SKM-1 (cell line): ENCODE data around the gene AFDN.

ENCODE experiments used
- DNase-seq: peaks from one replicate; lab custom pipeline; 2025; ENCODE audit not compliant: unreplicated experiment; lab: John Stamatoyannopoulos, UW

AFDN gene

DNA sequence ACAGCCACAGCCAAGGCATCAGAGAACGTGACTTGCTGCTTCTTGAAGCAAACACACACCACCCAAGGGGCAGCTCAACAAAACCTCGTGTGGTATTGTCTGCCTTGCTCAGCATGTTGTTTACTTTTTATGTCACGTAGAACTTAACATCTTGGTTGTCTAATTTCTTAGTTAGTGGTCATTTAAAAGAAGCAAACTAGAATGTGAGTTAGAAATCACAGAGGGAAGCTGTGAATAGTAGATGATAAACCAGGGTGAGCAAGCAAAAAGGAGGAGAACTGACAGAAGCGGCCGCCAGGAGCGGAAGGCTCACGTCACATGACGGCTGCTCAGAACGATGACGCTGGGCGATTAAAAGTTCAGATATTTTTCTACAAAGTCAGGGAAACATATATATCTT, 119.3 kb downstream of the AFDN start:
- DNase-seq, result no peak

DNA sequence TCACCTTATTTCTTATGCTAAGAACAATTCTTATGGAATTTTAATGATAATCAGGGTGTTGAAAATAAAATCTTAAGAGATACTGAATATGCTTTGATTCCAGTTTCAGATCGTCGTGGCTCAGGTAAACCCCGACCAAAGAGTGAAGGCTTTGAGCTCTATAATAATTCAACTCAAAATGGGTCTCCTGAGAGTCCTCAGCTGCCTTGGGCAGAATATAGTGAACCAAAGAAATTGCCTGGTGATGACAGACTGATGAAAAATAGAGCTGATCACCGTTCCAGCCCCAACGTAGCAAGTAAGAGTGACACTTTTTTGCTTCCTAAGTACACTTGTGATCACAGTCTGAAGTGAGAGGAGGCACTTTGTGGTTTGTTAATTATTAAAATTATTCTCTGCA, 119.9 kb downstream of the AFDN start:
- no peak for DNase-seq

DNA sequence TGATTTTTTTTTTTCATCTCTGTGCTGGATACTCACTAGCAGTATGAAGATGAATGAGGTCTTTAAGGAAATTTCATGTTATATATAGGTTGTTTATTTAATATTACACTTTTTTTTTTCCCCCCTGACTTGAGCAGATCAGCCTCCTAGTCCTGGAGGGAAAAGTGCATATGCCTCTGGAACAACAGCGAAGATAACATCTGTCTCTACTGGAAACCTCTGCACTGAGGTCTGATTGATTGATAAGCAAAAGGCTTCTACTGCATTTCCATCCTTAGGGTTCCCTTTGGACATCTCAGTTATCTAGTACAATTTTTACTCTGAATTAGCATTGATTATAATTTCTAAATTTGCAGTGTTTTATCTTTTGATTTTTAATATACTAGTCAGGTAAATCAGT, 121.0 kb downstream of the AFDN start:
- no peak for DNase-seq

DNA sequence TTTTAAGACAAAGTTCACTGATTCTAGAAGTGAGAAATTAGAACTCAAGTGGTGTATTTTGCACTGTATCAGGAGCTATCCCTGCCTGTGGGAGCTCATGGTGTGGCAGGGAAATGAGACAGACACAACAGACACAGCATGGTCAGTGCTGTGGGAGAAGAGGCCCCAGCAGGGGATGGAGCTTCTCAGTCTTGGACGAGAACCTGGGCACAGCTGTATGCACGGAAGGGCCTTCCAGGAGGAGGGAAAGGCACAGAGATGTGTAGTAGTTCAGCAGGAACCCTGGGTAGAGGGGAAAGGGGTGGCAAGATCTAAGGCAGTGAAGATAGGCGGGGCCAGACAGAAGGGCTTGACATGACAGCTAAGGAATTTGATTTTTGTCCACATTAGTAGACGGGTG, 122.0 kb downstream of the AFDN start:
- no peak for DNase-seq

DNA sequence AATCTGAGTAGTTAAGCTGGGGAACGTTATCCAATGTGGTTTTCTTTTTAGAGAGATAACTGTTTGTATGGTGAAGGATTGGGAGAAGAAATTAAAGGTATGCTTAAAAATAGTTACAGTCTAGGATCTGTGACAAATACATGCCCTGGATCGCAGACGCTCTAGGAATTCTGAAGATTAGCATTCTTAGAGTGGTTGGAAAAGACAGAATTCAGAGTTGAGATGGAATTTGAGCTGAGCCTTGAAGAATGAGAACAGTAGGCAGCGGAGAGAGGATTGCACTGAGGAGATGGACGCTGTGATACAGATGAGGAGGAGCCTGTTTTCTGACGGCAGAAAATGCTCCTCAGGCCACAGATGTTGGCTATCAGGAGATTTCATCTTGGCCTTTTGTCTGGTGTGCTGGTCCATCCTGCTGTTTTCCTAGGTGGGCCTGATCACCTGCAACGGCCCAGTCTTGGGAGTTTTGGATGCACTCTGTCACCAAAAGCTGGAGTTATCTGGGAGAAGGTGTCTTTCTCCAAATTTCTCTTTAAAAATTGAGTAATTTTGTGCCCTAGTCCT, 122.5 kb downstream of the AFDN start:
- DNase-seq, result no peak

DNA sequence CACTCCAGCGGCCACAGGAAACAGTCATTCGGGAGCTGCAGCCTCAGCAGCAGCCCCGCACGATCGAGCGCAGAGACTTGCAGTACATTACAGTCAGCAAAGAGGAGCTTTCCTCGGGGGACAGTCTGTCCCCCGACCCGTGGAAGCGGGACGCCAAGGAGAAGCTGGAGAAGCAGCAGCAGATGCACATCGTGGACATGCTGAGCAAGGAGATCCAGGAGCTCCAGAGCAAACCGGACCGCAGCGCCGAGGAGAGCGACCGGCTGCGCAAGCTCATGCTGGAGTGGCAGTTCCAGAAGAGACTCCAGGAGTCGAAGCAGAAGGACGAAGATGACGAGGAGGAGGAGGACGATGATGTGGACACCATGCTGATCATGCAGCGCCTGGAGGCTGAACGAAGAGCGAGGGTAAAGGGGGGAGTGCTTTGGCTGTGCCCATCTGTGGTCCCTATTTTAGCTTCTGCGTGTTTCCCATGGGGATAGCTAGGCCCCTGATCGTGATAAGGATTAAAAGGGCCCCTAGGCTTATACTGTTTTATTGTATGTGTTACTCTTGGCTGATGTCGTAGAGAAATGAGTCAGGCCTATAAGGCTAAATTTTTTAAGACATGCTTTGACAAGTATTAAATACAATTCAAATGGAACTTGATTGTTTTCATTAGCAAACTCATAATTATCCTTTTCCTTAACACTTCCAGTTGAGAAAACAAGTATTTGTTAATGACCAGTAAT, 125.2 kb downstream of the AFDN start:
- no peak for DNase-seq

DNA sequence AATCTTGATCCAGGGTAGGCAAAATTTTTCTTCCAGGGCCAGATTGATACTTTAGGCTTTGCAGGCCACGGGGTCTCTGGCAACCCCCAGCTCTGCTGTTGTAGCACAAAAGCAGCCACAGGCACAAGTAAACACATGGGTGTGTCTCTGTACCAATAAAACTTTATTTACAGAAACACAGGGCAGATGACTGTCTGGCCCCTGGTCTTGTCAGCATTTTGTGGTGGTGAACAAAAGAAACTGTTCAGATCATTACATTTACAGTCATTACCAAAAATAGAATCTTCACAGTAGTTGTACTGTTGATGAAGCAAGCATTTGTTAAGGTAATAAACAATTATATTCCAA, 125.8 kb downstream of the AFDN start:
- DNase-seq, result no peak

DNA sequence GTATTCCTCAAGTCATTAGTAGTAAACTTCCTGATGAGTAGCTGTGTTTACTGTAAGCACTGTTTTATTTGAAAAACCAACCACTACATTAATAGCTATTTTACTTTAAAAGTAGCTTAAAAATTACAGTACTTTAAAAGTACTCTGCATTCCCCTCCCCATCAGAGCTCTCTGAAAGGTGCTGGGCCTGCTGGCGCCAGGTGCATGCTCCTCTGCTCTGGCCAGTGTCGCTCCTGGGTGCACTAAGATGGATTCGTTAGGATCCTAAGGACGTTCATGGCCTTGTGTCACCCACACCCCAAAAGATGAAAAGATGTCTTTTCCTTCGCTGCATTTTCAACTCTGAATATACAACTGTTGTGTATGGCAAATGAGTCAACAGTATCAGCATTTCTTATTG, 126.8 kb downstream of the AFDN start:
- no peak for DNase-seq

DNA sequence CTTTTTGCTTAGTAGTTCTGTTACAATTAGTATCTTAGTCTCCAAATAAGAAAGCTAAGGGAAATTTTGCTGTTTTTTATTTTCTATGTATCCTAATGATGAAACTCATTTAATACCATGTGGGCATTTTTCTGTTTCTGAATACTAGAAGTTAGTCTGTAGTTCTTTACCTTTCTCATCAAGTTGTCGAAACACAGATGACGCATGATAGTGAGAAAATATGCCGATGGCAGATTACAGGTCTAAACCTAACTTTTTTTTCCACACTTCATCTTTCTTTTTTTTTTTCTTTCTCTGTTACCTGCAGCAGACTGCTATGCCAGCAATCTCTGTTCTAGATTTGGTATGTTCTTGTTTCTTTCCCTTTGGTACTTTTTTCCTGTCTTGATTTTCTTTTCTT, 127.4 kb downstream of the AFDN start:
- DNase-seq, result no peak

DNA sequence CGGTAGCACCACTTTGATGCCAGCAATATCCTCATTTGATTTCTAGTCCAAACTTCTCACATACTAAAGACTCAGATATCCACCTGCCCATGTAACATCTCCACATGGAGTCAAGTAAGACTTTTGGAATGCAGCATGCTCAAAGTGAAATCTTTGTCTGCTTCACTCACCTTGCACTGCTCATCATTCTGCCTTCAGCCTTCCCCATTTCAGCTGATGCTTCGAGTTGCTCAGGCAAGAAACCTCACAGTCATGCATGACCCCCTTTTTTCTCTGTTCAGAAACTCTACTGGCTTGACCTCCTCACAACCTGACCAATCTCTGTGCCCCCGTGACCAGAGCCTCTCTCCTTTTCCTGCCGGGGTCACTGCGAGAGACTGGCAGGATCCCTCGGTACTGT, 129.8 kb downstream of the AFDN start:
- no peak for DNase-seq

DNA sequence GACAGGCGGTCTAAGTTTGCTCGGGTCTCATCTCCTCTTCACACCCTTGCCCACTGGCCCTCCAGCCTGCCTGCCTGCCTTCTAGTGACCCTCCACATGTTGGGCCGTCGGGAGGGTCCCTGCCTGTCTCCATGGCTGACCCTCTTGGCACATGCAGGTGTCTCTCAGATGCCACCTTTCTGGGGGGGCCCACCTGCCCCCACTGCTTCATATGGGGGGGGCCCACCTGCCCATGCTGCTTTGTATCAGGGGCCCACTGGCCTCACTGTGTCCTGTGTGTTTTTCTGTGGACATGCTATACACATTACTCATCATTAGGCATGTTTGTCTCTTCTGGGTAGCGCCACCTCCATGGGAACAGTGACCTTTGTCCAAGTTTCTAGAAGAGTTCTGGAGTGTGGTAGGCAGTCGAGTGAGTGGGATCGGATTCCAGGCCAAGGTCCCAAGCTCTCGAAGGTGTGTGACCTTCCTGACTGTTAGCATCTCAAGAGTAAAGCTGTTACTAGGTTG, 130.3 kb downstream of the AFDN start:
- no peak for DNase-seq

DNA sequence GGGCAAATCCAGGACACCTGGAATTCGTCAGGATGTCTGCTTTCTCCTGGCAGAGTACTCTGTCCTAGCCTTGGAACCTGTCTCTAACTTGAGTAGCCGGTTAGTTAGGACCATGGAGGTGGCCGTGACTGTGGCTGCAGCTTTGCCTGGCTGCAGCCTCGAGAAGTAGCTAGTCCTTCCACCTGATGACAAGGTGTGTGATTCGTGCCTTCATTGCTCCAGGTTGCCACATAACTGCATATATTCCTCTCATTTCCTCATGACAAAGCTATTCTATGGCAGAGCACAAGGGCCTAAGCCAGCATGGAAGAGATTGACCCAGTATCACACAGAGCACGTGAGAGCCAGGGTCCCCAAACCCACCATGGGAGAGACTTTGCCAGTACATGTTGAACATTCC, 130.9 kb downstream of the AFDN start:
- DNase-seq, result no peak

DNA sequence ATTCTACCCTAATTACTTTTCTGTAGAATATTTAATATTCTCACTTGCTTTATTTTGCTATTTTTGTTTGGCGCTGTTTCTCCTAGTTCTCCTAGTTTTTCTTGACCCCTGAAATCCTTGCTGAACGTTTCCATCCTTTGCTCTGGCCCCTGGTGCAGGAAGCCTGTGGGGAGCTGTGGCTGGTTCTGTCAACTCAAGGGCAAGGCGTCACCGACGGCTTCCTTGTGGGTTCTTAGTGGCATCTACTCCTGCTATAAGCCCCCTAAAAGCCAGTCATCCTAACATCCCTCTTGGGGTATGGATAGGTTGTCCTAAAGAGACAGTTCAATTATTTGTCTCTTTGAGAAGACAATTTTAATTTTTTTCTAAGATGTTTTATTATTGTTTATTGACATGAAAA, 133.9 kb downstream of the AFDN start:
- DNase-seq, result no peak

DNA sequence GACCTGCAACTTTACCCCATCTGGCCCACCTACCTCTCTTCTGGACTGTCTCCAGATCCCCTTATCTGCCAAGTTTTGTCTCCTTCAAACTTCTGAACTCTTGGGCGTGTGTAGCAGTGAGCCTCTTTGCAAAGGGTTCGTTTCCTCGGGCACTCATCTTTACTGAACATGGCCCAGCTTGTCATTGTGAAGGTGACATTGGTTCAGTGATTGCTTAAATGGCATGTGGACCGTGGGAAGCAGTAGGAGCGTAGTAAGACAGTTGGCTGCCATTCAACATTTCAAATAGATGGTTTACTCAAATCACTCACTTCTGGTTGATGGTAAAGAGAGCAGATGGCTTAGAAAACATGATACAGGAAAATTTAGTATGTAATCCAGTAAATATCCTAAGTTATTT, 136.0 kb downstream of the AFDN start:
- DNase-seq, result no peak

DNA sequence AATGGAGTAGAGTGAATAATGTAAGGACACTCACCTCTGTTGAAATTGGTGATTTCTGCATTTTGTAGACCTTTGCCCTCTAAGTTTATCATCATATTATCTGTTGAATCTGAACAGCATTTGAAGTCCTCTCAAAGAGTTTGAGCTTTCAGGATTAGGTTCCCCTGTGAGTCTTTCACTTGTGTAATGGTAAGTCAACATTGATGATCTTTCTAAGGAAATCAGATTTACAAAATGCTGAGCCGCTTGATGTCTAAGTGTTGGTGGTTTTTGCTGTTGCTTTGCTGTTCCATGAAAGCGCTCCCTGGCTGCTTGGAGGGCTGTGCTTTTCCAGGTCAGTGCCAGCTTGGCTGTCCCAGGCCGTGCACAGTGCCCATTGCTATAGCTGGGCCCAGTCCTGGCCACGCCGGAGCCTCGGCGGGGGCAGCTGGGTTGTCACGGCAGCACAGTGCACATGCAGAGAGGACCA, 136.9 kb downstream of the AFDN start:
- DNase-seq, result no peak

DNA sequence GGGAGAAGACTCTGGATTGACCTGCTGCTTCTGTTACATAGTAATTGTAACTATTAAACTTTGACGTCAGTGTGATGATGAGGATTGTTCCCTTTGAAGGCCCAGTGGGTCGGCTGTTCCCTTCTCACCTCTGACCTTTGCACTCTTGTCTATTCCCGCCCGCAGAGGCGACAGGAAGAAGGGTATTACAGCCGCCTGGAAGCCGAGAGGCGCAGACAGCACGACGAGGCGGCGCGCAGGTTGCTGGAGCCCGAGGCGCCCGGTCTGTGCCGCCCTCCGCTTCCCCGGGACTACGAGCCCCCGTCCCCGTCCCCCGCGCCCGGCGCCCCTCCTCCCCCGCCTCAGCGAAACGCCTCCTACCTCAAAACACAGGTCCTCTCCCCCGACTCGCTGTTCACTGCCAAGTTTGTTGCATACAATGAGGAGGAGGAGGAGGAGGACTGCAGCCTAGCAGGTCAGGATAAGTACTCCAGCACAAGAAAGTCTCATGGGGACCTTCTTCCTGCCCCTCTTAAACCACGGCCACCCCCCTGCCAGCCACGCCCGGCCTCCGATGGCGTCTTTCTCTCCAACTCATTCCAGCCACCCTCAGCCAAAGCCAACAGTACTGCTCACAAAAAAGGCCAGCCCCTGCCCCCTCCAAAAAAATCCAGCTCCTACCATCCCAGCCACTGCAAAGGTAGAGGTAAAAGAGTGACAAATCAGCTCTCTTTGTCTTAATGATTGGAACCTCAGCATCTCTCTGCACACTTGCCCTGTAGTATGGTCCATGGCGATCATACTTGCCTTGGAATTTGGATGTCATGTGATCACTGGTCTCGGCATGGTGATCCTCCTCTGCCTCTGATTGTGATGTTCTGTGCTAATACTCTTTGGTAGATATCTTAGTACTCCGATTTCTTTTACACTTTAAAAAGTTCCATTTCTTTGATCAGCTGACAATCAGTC, 139.2 kb downstream of the AFDN start:
- no peak for DNase-seq

DNA sequence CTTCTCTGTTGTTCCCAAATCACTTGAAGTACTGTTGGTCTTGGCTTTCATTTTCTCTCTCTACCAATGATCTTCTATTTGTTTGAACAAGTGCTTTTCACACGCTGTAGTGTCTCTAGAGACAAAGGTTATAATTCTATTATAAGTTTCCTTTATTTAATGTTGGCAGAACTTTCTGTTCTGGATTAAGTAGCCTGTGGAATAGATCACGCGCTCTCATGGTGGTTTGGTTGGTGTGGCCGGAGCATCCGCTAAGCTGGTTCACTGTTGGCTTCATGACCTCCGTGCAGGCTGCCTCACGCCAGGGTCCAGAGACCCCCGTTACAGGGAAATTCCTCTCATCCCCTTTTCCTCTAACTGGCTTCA, 139.8 kb downstream of the AFDN start:
- no peak for DNase-seq

DNA sequence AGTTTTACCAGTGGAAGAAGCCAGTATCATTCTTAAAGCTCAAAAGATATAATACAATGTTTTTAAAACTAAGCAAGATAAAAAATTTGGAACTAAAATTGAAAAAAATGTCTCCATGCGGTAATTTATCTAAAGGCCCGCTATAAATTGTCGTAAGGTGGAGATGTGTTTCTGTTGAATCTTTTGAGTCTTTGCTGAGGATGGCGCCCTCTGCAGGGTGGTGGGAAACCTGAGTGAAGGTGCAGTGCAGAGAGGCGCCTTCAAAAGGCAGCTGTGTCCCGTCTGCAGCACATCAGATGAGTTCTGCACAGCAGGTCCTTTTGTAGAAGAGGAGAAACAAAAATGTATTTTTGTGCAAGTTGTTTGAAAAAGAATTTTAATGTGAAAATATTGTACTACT, 141.4 kb downstream of the AFDN start:
- no peak for DNase-seq

DNA sequence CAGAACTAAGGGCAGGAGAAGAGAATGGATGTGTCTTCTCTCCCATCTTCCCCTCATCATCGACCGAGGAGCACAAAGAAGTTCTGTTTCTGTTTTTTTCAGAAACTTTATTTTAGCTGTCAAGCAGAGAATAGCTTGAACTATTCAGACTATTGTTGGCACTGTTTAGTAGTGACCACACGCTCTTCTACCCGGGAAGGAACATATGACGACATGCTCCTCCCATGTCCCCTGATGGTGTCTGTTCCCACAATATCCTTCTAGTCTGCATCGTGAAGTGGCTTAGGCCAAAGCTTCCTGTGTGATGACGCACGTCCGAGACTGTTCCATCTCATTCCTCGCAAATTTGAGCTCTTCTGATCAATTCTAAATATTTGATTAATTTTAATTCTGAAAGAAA, 143.5 kb downstream of the AFDN start:
- DNase-seq, result no peak

DNA sequence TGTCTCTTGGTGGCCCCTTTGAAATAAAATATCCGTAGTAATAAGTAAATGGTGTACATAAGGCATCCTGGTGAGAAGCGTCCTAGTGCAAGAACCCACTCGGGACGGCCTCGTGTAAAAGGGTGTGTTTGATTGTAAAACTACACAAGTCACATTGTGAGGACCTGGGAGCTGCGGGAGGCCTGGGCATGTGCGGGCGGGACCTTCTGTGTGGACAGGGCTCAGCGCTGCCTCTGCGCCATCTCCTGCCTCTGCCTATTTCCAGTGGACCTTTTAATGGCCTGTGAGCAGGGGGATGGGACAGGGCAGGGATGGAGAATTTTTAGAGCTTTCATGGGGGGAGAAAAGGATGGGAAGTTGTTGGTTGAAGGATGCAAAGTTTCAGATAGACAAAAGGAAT, 145.5 kb downstream of the AFDN start:
- DNase-seq, result no peak

DNA sequence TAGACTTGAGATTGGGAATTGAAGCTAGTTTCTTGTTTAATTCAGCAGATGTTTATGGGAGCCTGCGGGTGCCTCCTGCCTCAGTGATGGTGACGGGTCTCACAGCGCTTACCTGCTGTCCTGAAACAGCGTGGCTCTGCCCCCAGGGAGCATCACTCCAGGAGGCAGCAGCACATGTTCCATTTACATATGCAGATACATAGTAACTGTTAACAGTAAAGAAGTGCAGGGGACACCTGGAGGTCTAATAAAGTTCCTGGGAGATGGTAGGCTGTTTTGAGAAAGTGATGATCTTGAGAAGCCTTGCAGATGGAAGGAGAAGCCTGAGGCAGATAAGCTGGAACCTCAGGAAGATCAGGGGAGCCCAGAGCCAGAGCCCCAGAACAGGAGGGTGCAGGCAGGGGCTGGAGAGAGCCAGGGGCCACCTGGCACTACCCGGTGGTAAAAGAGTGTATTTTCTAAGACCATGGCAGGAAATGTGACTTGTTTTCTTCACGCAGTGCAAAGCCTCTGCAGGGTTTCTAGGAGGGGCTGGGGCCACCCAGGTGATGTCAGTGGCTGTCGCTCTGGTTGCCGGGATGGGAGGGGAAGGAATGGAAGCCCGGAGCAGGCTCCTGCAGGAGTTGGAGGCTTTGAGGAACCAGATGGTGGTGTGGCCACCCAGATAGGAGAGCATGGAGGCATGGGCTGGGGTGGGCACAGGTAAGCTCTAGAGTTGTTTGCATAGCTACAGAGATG, 146.6 kb downstream of the AFDN start:
- no peak for DNase-seq
